AG10803 (cell line): ENCODE measurements around the gene NDUFB1.

Source experiments
- DNase-seq: peaks from one replicate; pipeline ENCODE4 v3.0.0; 2010; ENCODE audit warnings: low read depth
- H3K4me3 ChIP-seq: 2 replicates; pipeline ENCODE4 v1.5.1; 2011; ENCODE audit warnings: mild to moderate bottlenecking, low read length, control low read depth
- CTCF ChIP-seq: conservative IDR thresholded peaks from 2 replicates; pipeline ENCODE4 v1.5.1; 2011; ENCODE audit warnings: mild to moderate bottlenecking, low read length, control low read depth, inconsistent platforms

Gene NDUFB1

GRCh38 chr14:92143962-92144361, 22.5 kb upstream of the NDUFB1 start:
- DNase-seq, result no peak
- TF ChIP-seq CTCF, result no peak
- no peak overlapping the region for H3K4me3 ChIP-seq

GRCh38 chr14:92143309-92143708, 21.8 kb upstream of the NDUFB1 start:
- H3K4me3 ChIP-seq, result no peak overlapping the region
- TF ChIP-seq CTCF, result no peak

GRCh38 chr14:92135269-92135668, 13.8 kb upstream of the NDUFB1 start:
- TF ChIP-seq CTCF, result peak; percentile 70

More at GRCh38 chr14:92143309-92143708, 21.8 kb upstream of the NDUFB1 start:
- no peak for DNase-seq

GRCh38 chr14:92134456-92134855, 12.9 kb upstream of the NDUFB1 start:
- no peak for TF ChIP-seq CTCF
- no peak for DNase-seq

More at GRCh38 chr14:92135269-92135668, 13.8 kb upstream of the NDUFB1 start:
- no peak overlapping the region for H3K4me3 ChIP-seq
- peak; percentile 61 for DNase-seq

GRCh38 chr14:92122761-92123160, 1.3 kb upstream of the NDUFB1 start:
- TF ChIP-seq CTCF, result no peak
- DNase-seq, result no peak
- peak overlapping the region; percentile 96 for H3K4me3 ChIP-seq

More at GRCh38 chr14:92134456-92134855, 12.9 kb upstream of the NDUFB1 start:
- no peak overlapping the region for H3K4me3 ChIP-seq

GRCh38 chr14:92122351-92122677, 808 bp upstream of the NDUFB1 start:
- peak; percentile 26 for DNase-seq
- H3K4me3 ChIP-seq, result peak overlapping the region; percentile 96
- no peak for TF ChIP-seq CTCF

GRCh38 chr14:92121207-92121669, 268 bp downstream of the NDUFB1 start:
- H3K4me3 ChIP-seq, result peak overlapping the region; percentile 96
- peak; percentile 38 for DNase-seq
- TF ChIP-seq CTCF, result no peak
